Loucy (cell line): ENCODE data around the gene GRIN3B.

Experiments
- CTCF ChIP-seq: fragments of 200-600 bp; sonication (generic); conservative IDR thresholded peaks from 2 replicates; pipeline ENCODE4 v1.5.1; 2014; ENCODE audit warnings: mild to moderate bottlenecking, antibody characterized with exemption, low read length
- EZH2phosphoT487 ChIP-seq: fragments of 200-600 bp; IDR thresholded peaks from 2 replicates; pipeline ENCODE4 v1.6.1; 2018; ENCODE audit warnings: antibody characterized with exemption, mild to moderate bottlenecking, moderate library complexity, borderline replicate concordance

- TF ChIP-seq CTCF = no peak
- no peak for TF ChIP-seq EZH2phosphoT487
Measured at GRCh38 chr19:1013218-1013617, 13.0 kb downstream of the GRIN3B start.
